Nephron progenitor cell (in vitro differentiated cells): ENCODE data around the gene CSTPP1.

Source experiments
- DNase-seq: peaks from one replicate; pipeline ENCODE4 v3.0.0; 2021
- H3K27ac Mint-ChIP-seq: 2 replicates; pipeline ENCODE4 v1.8.0; 2021; ENCODE audit warnings: mild to moderate bottlenecking, moderate library complexity, mixed read lengths
- H3K27me3 Mint-ChIP-seq: 2 replicates; pipeline ENCODE4 v1.8.0; 2021; ENCODE audit warnings: mild to moderate bottlenecking, low read depth, mixed read lengths; ENCODE audit not compliant: poor library complexity
- H3K36me3 Mint-ChIP-seq: 2 replicates; pipeline ENCODE4 v1.8.0; 2021; ENCODE audit warnings: low read depth, mixed read lengths
- H3K4me1 Mint-ChIP-seq: 2 replicates; pipeline ENCODE4 v1.8.0; 2021; ENCODE audit warnings: mixed read lengths
- H3K4me3 Mint-ChIP-seq: 2 replicates; pipeline ENCODE4 v1.8.0; 2021; ENCODE audit warnings: mild to moderate bottlenecking, moderate library complexity, mixed read lengths
- H3K9me3 Mint-ChIP-seq: 2 replicates; pipeline ENCODE4 v1.8.0; 2021; ENCODE audit warnings: mild to moderate bottlenecking, moderate library complexity, mixed read lengths
- CTCF ChIP-seq: fragments of 200-600 bp; sonication (generic); IDR thresholded peaks from 2 replicates; pipeline ENCODE4 v1.5.0; 2021; ENCODE audit warnings: antibody characterized with exemption

The CSTPP1 gene

GRCh38 chr11:46892109-46892508 lies 44.5 kb upstream of the CSTPP1 start:
- H3K4me1 Mint-ChIP-seq, result no peaks in the 10 kb centered on the region
- no peak for TF ChIP-seq CTCF
- no peaks in the 10 kb centered on the region for H3K9me3 Mint-ChIP-seq
- no peak overlapping the region for H3K4me3 Mint-ChIP-seq
- DNase-seq, result no peak
- H3K27ac Mint-ChIP-seq, result no peak overlapping the region
- H3K27me3 Mint-ChIP-seq, result no peaks in the 10 kb centered on the region
- peaks cover 64% of the 10 kb centered on the region for H3K36me3 Mint-ChIP-seq

GRCh38 chr11:46892838-46893237 lies 43.7 kb upstream of the CSTPP1 start:
- H3K9me3 Mint-ChIP-seq, result no peaks in the 10 kb centered on the region
- H3K27me3 Mint-ChIP-seq, result no peaks in the 10 kb centered on the region
- H3K27ac Mint-ChIP-seq, result no peak overlapping the region
- H3K4me3 Mint-ChIP-seq, result no peak overlapping the region
- no peaks in the 10 kb centered on the region for H3K4me1 Mint-ChIP-seq
- no peak for DNase-seq
- TF ChIP-seq CTCF, result no peak
- H3K36me3 Mint-ChIP-seq, result peaks cover 62% of the 10 kb centered on the region

GRCh38 chr11:46894506-46894905 lies 42.1 kb upstream of the CSTPP1 start:
- no peak overlapping the region for H3K4me3 Mint-ChIP-seq
- H3K27me3 Mint-ChIP-seq, result no peaks in the 10 kb centered on the region
- TF ChIP-seq CTCF, result no peak
- DNase-seq, result no peak
- peaks cover 10% of the 10 kb centered on the region for H3K9me3 Mint-ChIP-seq
- peaks cover 71% of the 10 kb centered on the region for H3K36me3 Mint-ChIP-seq
- no peak overlapping the region for H3K27ac Mint-ChIP-seq
- H3K4me1 Mint-ChIP-seq, result no peaks in the 10 kb centered on the region

GRCh38 chr11:46894961-46895360 lies 41.6 kb upstream of the CSTPP1 start:
- no peaks in the 10 kb centered on the region for H3K4me1 Mint-ChIP-seq
- H3K27me3 Mint-ChIP-seq, result no peaks in the 10 kb centered on the region
- H3K9me3 Mint-ChIP-seq, result peaks cover 10% of the 10 kb centered on the region
- TF ChIP-seq CTCF, result no peak
- H3K4me3 Mint-ChIP-seq, result no peak overlapping the region
- H3K27ac Mint-ChIP-seq, result no peak overlapping the region
- no peak for DNase-seq
- H3K36me3 Mint-ChIP-seq, result peaks cover 71% of the 10 kb centered on the region

GRCh38 chr11:46895821-46896220 lies 40.7 kb upstream of the CSTPP1 start:
- no peaks in the 10 kb centered on the region for H3K27me3 Mint-ChIP-seq
- TF ChIP-seq CTCF, result no peak
- no peak overlapping the region for H3K4me3 Mint-ChIP-seq
- peaks cover 73% of the 10 kb centered on the region for H3K36me3 Mint-ChIP-seq
- no peak overlapping the region for H3K27ac Mint-ChIP-seq
- peaks cover 10% of the 10 kb centered on the region for H3K9me3 Mint-ChIP-seq
- H3K4me1 Mint-ChIP-seq, result no peaks in the 10 kb centered on the region
- DNase-seq, result no peak

- no peak overlapping the region for H3K4me3 Mint-ChIP-seq
- no peak for DNase-seq
- TF ChIP-seq CTCF, result no peak
Measured at GRCh38 chr11:46896719-46897406, 39.7 kb upstream of the CSTPP1 start.

More at GRCh38 chr11:46896719-46897406, 39.7 kb upstream of the CSTPP1 start:
- peaks cover 10% of the 10 kb centered on the region for H3K9me3 Mint-ChIP-seq
- peaks cover 76% of the 10 kb centered on the region for H3K36me3 Mint-ChIP-seq
- H3K27ac Mint-ChIP-seq, result no peak overlapping the region
- no peaks in the 10 kb centered on the region for H3K4me1 Mint-ChIP-seq
- no peaks in the 10 kb centered on the region for H3K27me3 Mint-ChIP-seq
